ENCODE results near the gene HAX1. TPM values are rescaled to one million over a fixed set of nuclear protein-coding genes. Genes with fewer than 3 reads are reported as not detected.
"Not testable (repeated sequence)": the region's sequence is repeated elsewhere in the genome, so short reads cannot be mapped to it uniquely, and the experiment has no call there.

HAX1 gene
- total and polyA plus RNA-seq, 2 of the 8 experiments (the other 6 are each of a cell fraction or from before 2014, with no cell fraction given), result 82.2 to 115 TPM

- TF ChIP-seq CTCF (IDR thresholded peaks at IDR 0.05; ENCODE audit: control extremely low read depth in 1 of 3, insufficient read depth in 1 of 3, low read depth in 1 of 3, low read length in 3 of 3), result no peak
- TF ChIP-seq CBX8 (IDR thresholded peaks at IDR 0.05; ENCODE audit: borderline replicate concordance, low read depth, low read length), result no peak
- TF ChIP-seq POU5F1 (IDR thresholded peaks at IDR 0.05; ENCODE audit: low read depth, low read length), result no peak
Measured at GRCh38 chr1:154225370-154225769, 47.1 kb upstream of the HAX1 start (continued).

- not testable (repeated sequence) for FAIRE-seq; DNase-seq (ENCODE audit: low read depth in 1 of 2, low spot score in 2 of 2); H2BK20ac ChIP-seq (ENCODE audit: low read length); H4K20me1 ChIP-seq (replicated peaks in 1 of 2; ENCODE audit: control insufficient read depth in 1 of 2, insufficient read depth in 2 of 2, low read length in 2 of 2); H3K27ac ChIP-seq (ENCODE audit: low read depth, low read length); H3K23me2 ChIP-seq (ENCODE audit: low read depth, low read length); H3K4me1 ChIP-seq (replicated peaks in 1 of 4; ENCODE audit: control insufficient read depth in 3 of 4, insufficient read depth in 4 of 4, low read length in 3 of 4); H3K79me1 ChIP-seq (ENCODE audit: low read depth, low read length); H3K18ac ChIP-seq (ENCODE audit: extremely low read depth, low read length); H3K9me3 ChIP-seq (ENCODE audit: insufficient read depth in 2 of 2, low read depth in 1 of 2, low read length in 1 of 2); H3K23ac ChIP-seq (ENCODE audit: insufficient read length); H3K56ac ChIP-seq (replicated peaks; ENCODE audit: insufficient read length, low read depth, low read length); H3K4ac ChIP-seq (replicated peaks; ENCODE audit: insufficient read length, low read depth, low read length); H2BK12ac ChIP-seq (ENCODE audit: low read depth, low read length); H3K4me2 ChIP-seq (ENCODE audit: insufficient read depth in 1 of 2, low read depth in 2 of 2, low read length in 2 of 2); H3K27me3 ChIP-seq (replicated peaks in 1 of 4; ENCODE audit: control insufficient read depth in 3 of 4, extremely low read depth in 1 of 4, insufficient read depth in 3 of 4, low read length in 3 of 4); H2BK5ac ChIP-seq (ENCODE audit: low read depth, low read length); H2BK15ac ChIP-seq (ENCODE audit: low read length); H4K91ac ChIP-seq (replicated peaks; ENCODE audit: insufficient read length, low read length); H3K4me3 ChIP-seq (ENCODE audit: extremely low read depth in 1 of 4, insufficient read depth in 2 of 4, low read depth in 3 of 4, low read length in 4 of 4); H2BK120ac ChIP-seq (replicated peaks; ENCODE audit: low read depth, low read length); H2AK5ac ChIP-seq (ENCODE audit: low read depth, low read length); H3K9ac ChIP-seq (replicated peaks in 1 of 4; ENCODE audit: extremely low read depth in 1 of 4, low read depth in 3 of 4, low read length in 3 of 4); H4K8ac ChIP-seq (ENCODE audit: extremely low read depth, insufficient read depth, low read length); H4K5ac ChIP-seq (ENCODE audit: insufficient read length, low read depth, low read length); H3K14ac ChIP-seq (ENCODE audit: insufficient read length); H2AFZ ChIP-seq (ENCODE audit: low read length)
- CTCF ChIA-PET (ENCODE audit: partially characterized antibody), result interaction anchor here (0.8 to 1.6 kb wide), 3 partner anchors 12 to 244 kb away, joined by 3 to 4 read pairs (median 4); no protein-coding TSS in a partner anchor
- Histone ChIP-seq H3K36me3 (ENCODE audit: control insufficient read depth in 2 of 4, insufficient read depth in 4 of 4, low read length in 3 of 4) (peaks cover 41 to 89% (median 69%) of the 10 kb centered on the region in 4 experiments), H3K79me2 (ENCODE audit: control insufficient read depth in 1 of 2, insufficient read depth in 2 of 2, low read length in 2 of 2) (peaks cover 4 to 77% of the 10 kb centered on the region in 2 experiments; a peak in 3 of 4 replicates)
- 98% methylated on average over 3 of the region's 3 CpGs; no CpG with 5 or more reads in 1 of the 2 experiments for WGBS, 2 experiments (ENCODE audit: extremely low coverage in 1 of 2, insufficient coverage in 1 of 2, insufficient read length in 1 of 2, insufficient replicate concordance in 2 of 2, low coverage in 1 of 2, low lambda C conversion rate in 2 of 2, missing lambda C conversion rate in 1 of 2)
- POLR2A ChIA-PET (ENCODE audit: partially characterized antibody), result interaction anchor here (0.8 to 1.7 kb wide), 5 partner anchors 11 to 40 kb away, joined by 3 to 6 read pairs (median 3); a partner anchor contains a TSS
Measured at GRCh38 chr1:154231112-154231511, 41.3 kb upstream of the HAX1 start.

Measured in H1 (cell line).